H1 (cell line): Measurements from ENCODE around the gene PFN2. TPM values are rescaled to one million over a fixed set of nuclear protein-coding genes. Genes with fewer than 3 reads are reported as not detected.

Experiments
- CTCF ChIA-PET: fragments of 300-600 bp; sonication (Branson Sonifier 250); formaldehyde crosslinking; loops from one replicate; lab custom pipeline; 2021; ENCODE audit not compliant: partially characterized antibody; lab: Charles Lee
- POLR2A ChIA-PET: fragments of 300-600 bp; sonication (Branson Sonifier 250); formaldehyde crosslinking; loops from one replicate; lab custom pipeline; 2021; ENCODE audit warnings: inconsistent platforms; ENCODE audit not compliant: partially characterized antibody; lab: Charles Lee
- DNase-seq, 2 experiments: peaks; one replicate each; pipeline versions ENCODE4 v3.0.0 to v3.0.0-alpha.2; 2010 to 2022; ENCODE audit warnings: low spot score in 2 of 2, low read depth in 1 of 2, mixed read lengths in 1 of 2
- FAIRE-seq: peaks from 2 replicates; lab custom pipeline; 2011; peaks lifted over from hg19 to GRCh38; lab: Jason Lieb, UNC
- H2AFZ ChIP-seq: 2 replicates; pipeline ENCODE4 v1.8.1; 2012; ENCODE audit warnings: low read length, inconsistent platforms
- H2AK5ac ChIP-seq: 2 replicates; pipeline ENCODE4 v1.6.1; 2013; ENCODE audit warnings: low read depth, low read length
- H2BK120ac ChIP-seq: replicated peaks from 2 replicates; pipeline ENCODE3; 2013; ENCODE audit warnings: low read depth, low read length, inconsistent platforms
- H2BK12ac ChIP-seq: 2 replicates; pipeline ENCODE4 v1.6.1; 2013; ENCODE audit warnings: low read depth, low read length
- H2BK15ac ChIP-seq: 2 replicates; pipeline ENCODE4 v1.6.1; 2013; ENCODE audit warnings: low read length
- H2BK20ac ChIP-seq: 2 replicates; pipeline ENCODE4 v1.6.1; 2013; ENCODE audit warnings: low read length
- H2BK5ac ChIP-seq: 2 replicates; pipeline ENCODE4 v1.6.1; 2013; ENCODE audit warnings: low read depth, low read length
- H3K14ac ChIP-seq: 2 replicates; pipeline ENCODE4 v1.6.1; 2013; ENCODE audit warnings: inconsistent platforms; ENCODE audit not compliant: insufficient read length
- H3K18ac ChIP-seq: 2 replicates; pipeline ENCODE4 v1.6.1; 2013; ENCODE audit warnings: low read length; ENCODE audit errors: extremely low read depth
- H3K23ac ChIP-seq: 2 replicates; pipeline ENCODE4 v1.6.1; 2013; ENCODE audit warnings: inconsistent platforms; ENCODE audit not compliant: insufficient read length
- H3K23me2 ChIP-seq: 2 replicates; pipeline ENCODE4 v1.6.1; 2013; ENCODE audit warnings: low read depth, low read length
- H3K27ac ChIP-seq: 2 replicates; pipeline ENCODE4 v1.6.1; 2011; ENCODE audit warnings: low read depth, low read length, inconsistent platforms
- H3K27me3 ChIP-seq, 4 experiments: replicated peaks in 1 of 4; 1 replicate in 1 of 4; 2 replicates in 3 of 4; pipeline versions ENCODE4 v1.6.1 to v1.8.1; 2011 to 2013; ENCODE audit warnings: low read length in 3 of 4, mild to moderate bottlenecking in 3 of 4, inconsistent platforms in 2 of 4, mixed read lengths in 2 of 4, moderate library complexity in 1 of 4; ENCODE audit not compliant: control insufficient read depth in 3 of 4, insufficient read depth in 3 of 4; ENCODE audit errors: extremely low read depth in 1 of 4
- H3K36me3 ChIP-seq, 4 experiments: 2 replicates each; pipeline versions ENCODE4 v1.6.1 to v1.8.1; 2011 to 2013; ENCODE audit warnings: mild to moderate bottlenecking in 4 of 4, low read length in 3 of 4, moderate library complexity in 2 of 4, control low read depth in 1 of 4, inconsistent platforms in 1 of 4; ENCODE audit not compliant: insufficient read depth in 4 of 4, control insufficient read depth in 2 of 4
- H3K4ac ChIP-seq: replicated peaks from 2 replicates; pipeline ENCODE3; 2013; ENCODE audit warnings: low read length, low read depth, mixed read lengths, inconsistent platforms; ENCODE audit not compliant: insufficient read length
- H3K4me1 ChIP-seq, 4 experiments: replicated peaks in 1 of 4; 1 replicate in 1 of 4; 2 replicates in 3 of 4; pipeline versions ENCODE4 v1.6.1 to v1.8.1; 2011 to 2013; ENCODE audit warnings: low read length in 3 of 4, inconsistent platforms in 2 of 4, mixed read lengths in 1 of 4; ENCODE audit not compliant: insufficient read depth in 4 of 4, control insufficient read depth in 3 of 4
- H3K4me2 ChIP-seq, 2 experiments: 2 replicates each; pipeline versions ENCODE4 v1.6.1 to v1.8.1; 2011 to 2013; ENCODE audit warnings: low read depth in 2 of 2, low read length in 2 of 2, control low read depth in 1 of 2, inconsistent platforms in 1 of 2, mild to moderate bottlenecking in 1 of 2; ENCODE audit not compliant: insufficient read depth in 1 of 2
- H3K4me3 ChIP-seq, 4 experiments: fragments of 200-600, 300-600 bp in 1 of 4; sonication (generic), shearing (Covaris generic), sonication (Bioruptor Twin) in 1 of 4; 2 replicates each; pipeline versions ENCODE4 v1.5.1 to v1.8.1; 2011 to 2016; ENCODE audit warnings: low read length in 4 of 4, low read depth in 3 of 4, control low read depth in 2 of 4, inconsistent platforms in 2 of 4, mild to moderate bottlenecking in 2 of 4, mixed read lengths in 1 of 4, moderate library complexity in 1 of 4; ENCODE audit not compliant: insufficient read depth in 2 of 4; ENCODE audit errors: extremely low read depth in 1 of 4
- H3K56ac ChIP-seq: replicated peaks from 2 replicates; pipeline ENCODE3; 2013; ENCODE audit warnings: low read depth, mild to moderate bottlenecking, mixed read lengths, low read length, inconsistent platforms; ENCODE audit not compliant: insufficient read length
- H3K79me1 ChIP-seq: 2 replicates; pipeline ENCODE4 v1.6.1; 2013; ENCODE audit warnings: low read depth, low read length, control low read depth
- H3K79me2 ChIP-seq, 2 experiments: 2 replicates each; pipeline versions ENCODE4 v1.6.1 to v1.8.1; 2012 to 2013; ENCODE audit warnings: low read length in 2 of 2, mild to moderate bottlenecking in 2 of 2, inconsistent platforms in 1 of 2; ENCODE audit not compliant: insufficient read depth in 2 of 2, control insufficient read depth in 1 of 2
- H3K9ac ChIP-seq, 4 experiments: replicated peaks in 1 of 4; 1 replicate in 1 of 4; 2 replicates in 3 of 4; pipeline versions ENCODE4 v1.6.1 to v1.8.1; 2011 to 2013; ENCODE audit warnings: low read depth in 3 of 4, low read length in 3 of 4, control low read depth in 2 of 4, mild to moderate bottlenecking in 2 of 4, moderate library complexity in 2 of 4, inconsistent platforms in 1 of 4; ENCODE audit errors: extremely low read depth in 1 of 4
- H3K9me3 ChIP-seq, 2 experiments: 2 replicates each; pipeline versions ENCODE4 v1.6.1 to v1.8.1; 2012 to 2013; ENCODE audit warnings: mild to moderate bottlenecking in 2 of 2, moderate library complexity in 2 of 2, control low read depth in 1 of 2, inconsistent platforms in 1 of 2, low read depth in 1 of 2, low read length in 1 of 2, mixed read lengths in 1 of 2; ENCODE audit not compliant: insufficient read depth in 2 of 2
- H4K20me1 ChIP-seq, 2 experiments: replicated peaks in 1 of 2; 2 replicates each; pipeline versions ENCODE3 to v1.8.1; 2011 to 2013; ENCODE audit warnings: inconsistent platforms in 2 of 2, low read length in 2 of 2, mild to moderate bottlenecking in 1 of 2; ENCODE audit not compliant: insufficient read depth in 2 of 2, control insufficient read depth in 1 of 2
- H4K5ac ChIP-seq: 2 replicates; pipeline ENCODE4 v1.6.1; 2013; ENCODE audit warnings: low read length, low read depth, mixed read lengths, inconsistent platforms; ENCODE audit not compliant: insufficient read length
- H4K8ac ChIP-seq: 2 replicates; pipeline ENCODE4 v1.8.0; 2013; ENCODE audit warnings: mild to moderate bottlenecking, moderate library complexity, low read length, inconsistent platforms; ENCODE audit not compliant: insufficient read depth; ENCODE audit errors: extremely low read depth
- H4K91ac ChIP-seq: replicated peaks from 2 replicates; pipeline ENCODE3; 2013; ENCODE audit warnings: low read length, mixed read lengths, inconsistent platforms; ENCODE audit not compliant: insufficient read length
- KDM1A ChIP-seq: fragments of 200-600, 300-600 bp; sonication (generic); IDR thresholded peaks from 2 replicates; pipeline ENCODE4 v1.7.1; 2016; ENCODE audit warnings: mild to moderate bottlenecking, low read length, borderline replicate concordance
- KDM4A ChIP-seq: IDR thresholded peaks from one replicate; pipeline ENCODE4 v1.7.1; 2012; ENCODE audit warnings: low read depth, mild to moderate bottlenecking, moderate library complexity, low read length, inconsistent platforms; ENCODE audit not compliant: severe bottlenecking
- RFX5 ChIP-seq: IDR thresholded peaks from 2 replicates; pipeline ENCODE4 v1.6.1; 2011; ENCODE audit warnings: low read depth, low read length, improper control_type of control experiment, borderline replicate concordance
- RXRA ChIP-seq: IDR thresholded peaks from 2 replicates; pipeline ENCODE4 v1.6.1; 2011; ENCODE audit warnings: low read depth, mild to moderate bottlenecking, low read length, moderate library complexity; ENCODE audit not compliant: insufficient read depth
- TEAD4 ChIP-seq: IDR thresholded peaks from 2 replicates; pipeline ENCODE4 v1.6.1; 2012; ENCODE audit warnings: low read depth, low read length, inconsistent platforms, mixed read lengths
- WGBS, 2 experiments: shearing (Covaris generic) in 1 of 2; methylation state at CpG; one replicate each; pipeline versions ENCODE4 v1.1.6 to v1.1.7; 2013 to 2015; ENCODE audit warnings: low lambda C conversion rate in 2 of 2, mixed read lengths in 2 of 2, inconsistent platforms in 1 of 2, low coverage in 1 of 2, missing lambda C conversion rate in 1 of 2; ENCODE audit not compliant: insufficient replicate concordance in 2 of 2, insufficient coverage in 1 of 2, insufficient read length in 1 of 2; ENCODE audit errors: extremely low coverage in 1 of 2, missing lambda C conversion rate in 1 of 2; 5-methylcytosine and 5-hydroxymethylcytosine counted together
- polyA plus RNA-seq, 7 experiments: library from polyadenylated mRNA; depleted of rRNA in 3 of 7; stranded (reverse) in 5 of 7; unstranded in 2 of 7; fragments of >200 nt in 5 of 7; fragments of 200-250 nt in 2 of 7; gene quantifications; 1 replicate in 5 of 7; 2 replicates in 1 of 7; 4 replicates in 1 of 7; pipeline versions ENCODE4 v1.2.1 to v1.2.3, GENCODE V29; 2011 to 2013; ENCODE audit warnings: missing spikeins in 2 of 7, mixed read lengths in 2 of 7
- total RNA-seq: library from RNA; stranded (reverse); fragmentation: NEBNext Ultra II Directional; extraction: Animal tissue kit (Norgen Biotek cat#: 25700); gene quantifications from 2 replicates; pipeline ENCODE4 v1.2.1, GENCODE V29; 2021
- TF ChIP-seq, protein P1 (sequence below): IDR thresholded peaks from 2 replicates; pipeline ENCODE4 v1.6.1; 2011; ENCODE audit warnings: low read length, improper control_type of control experiment

Gene PFN2
- total and polyA plus RNA-seq, 2 of the 8 experiments (the other 6 are each of a cell fraction or from before 2014, with no cell fraction given): 175 to 311 TPM

- ChIA-PET CTCF (interaction anchor here (0.7 kb wide), 2 partner anchors 29 to 157 kb away, joined by 3 read pairs; no protein-coding TSS in a partner anchor), POLR2A (interaction anchor here (1.7 kb wide), 1 partner anchor 18 kb away, joined by 8 read pairs; the partner anchor contains the start of gene PFN2)
- H2BK12ac ChIP-seq: no peak overlapping the region
- no peak overlapping the region for H2BK5ac ChIP-seq
- H3K23ac ChIP-seq: no peak overlapping the region
- no peak overlapping the region for H3K4ac ChIP-seq
- no peak overlapping the region for H3K14ac ChIP-seq
- no peaks in the 10 kb centered on the region for H3K79me2 ChIP-seq
- no peak overlapping the region for H2BK15ac ChIP-seq
- no peak overlapping the region for H3K9ac ChIP-seq
- H3K27ac ChIP-seq: no peak overlapping the region
- no peak overlapping the region for H2BK20ac ChIP-seq
- H3K36me3 ChIP-seq: no peaks in the 10 kb centered on the region
- no peak overlapping the region for H4K8ac ChIP-seq
- 89% methylated on average over 2 of the region's 2 CpGs; no CpG with 5 or more reads in 1 of the 2 experiments for WGBS, 2 experiments
- H3K4me3 ChIP-seq: no peak overlapping the region
- no peaks in the 10 kb centered on the region for H3K9me3 ChIP-seq
- H3K79me1 ChIP-seq: no peaks in the 10 kb centered on the region
- no peak for TF ChIP-seq KDM4A
- TF ChIP-seq KDM1A: no peak
- no peak for TF ChIP-seq RXRA
- TF ChIP-seq RFX5: no peak
- TF ChIP-seq, protein P1, sequence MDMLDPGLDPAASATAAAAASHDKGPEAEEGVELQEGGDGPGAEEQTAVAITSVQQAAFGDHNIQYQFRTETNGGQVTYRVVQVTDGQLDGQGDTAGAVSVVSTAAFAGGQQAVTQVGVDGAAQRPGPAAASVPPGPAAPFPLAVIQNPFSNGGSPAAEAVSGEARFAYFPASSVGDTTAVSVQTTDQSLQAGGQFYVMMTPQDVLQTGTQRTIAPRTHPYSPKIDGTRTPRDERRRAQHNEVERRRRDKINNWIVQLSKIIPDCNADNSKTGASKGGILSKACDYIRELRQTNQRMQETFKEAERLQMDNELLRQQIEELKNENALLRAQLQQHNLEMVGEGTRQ: no peak
- no peak for TF ChIP-seq TEAD4
- no peak overlapping the region for H4K91ac ChIP-seq
- H2AFZ ChIP-seq: no peak overlapping the region
- H4K5ac ChIP-seq: no peak overlapping the region
- no peaks in the 10 kb centered on the region for H3K27me3 ChIP-seq
- H4K20me1 ChIP-seq: no peaks in the 10 kb centered on the region
- H2AK5ac ChIP-seq: no peak overlapping the region
- no peak overlapping the region for H3K18ac ChIP-seq
- DNase-seq (no peak), FAIRE-seq (no peak)
- no peaks in the 10 kb centered on the region for H3K23me2 ChIP-seq
- H3K56ac ChIP-seq: no peak overlapping the region
- H3K4me1 ChIP-seq: peaks cover 0 to 9% (median 4%) of the 10 kb centered on the region in 4 experiments; a peak in 4 of 7 replicates
- no peak overlapping the region for H2BK120ac ChIP-seq
- H3K4me2 ChIP-seq: no peak overlapping the region
Measured at GRCh38 chr3:149989307-149989706, 18.6 kb upstream of the PFN2 start.
